ENCODE data around the gene POLK. TPM values are rescaled to one million over a fixed set of nuclear protein-coding genes. Genes with fewer than 3 reads are reported as not detected.

Gene POLK
- total and polyA plus RNA-seq, 2 of the 8 experiments (the other 6 are each of a cell fraction or from before 2014, with no cell fraction given), result 2.0 to 9.0 TPM

GRCh38 chr5:75514323-75514722, 2.6 kb downstream of the POLK start:
- Histone ChIP-seq H3K36me3 (ENCODE audit: control insufficient read depth in 2 of 4, insufficient read depth in 4 of 4, low read length in 3 of 4) (no peaks in the 10 kb centered on the region), H4K91ac (replicated peaks; ENCODE audit: insufficient read length, low read length) (no peak overlapping the region), H3K56ac (replicated peaks; ENCODE audit: insufficient read length, low read depth, low read length) (no peak overlapping the region), H3K4me3 (ENCODE audit: extremely low read depth in 1 of 4, insufficient read depth in 2 of 4, low read depth in 3 of 4, low read length in 4 of 4) (no peak overlapping the region), H2BK20ac (ENCODE audit: low read length) (no peak overlapping the region), H4K8ac (ENCODE audit: extremely low read depth, insufficient read depth, low read length) (no peak overlapping the region), H2AFZ (ENCODE audit: low read length) (no peak overlapping the region), H2BK12ac (ENCODE audit: low read depth, low read length) (no peak overlapping the region), H4K5ac (ENCODE audit: insufficient read length, low read depth, low read length) (no peak overlapping the region), H2AK5ac (ENCODE audit: low read depth, low read length) (no peak overlapping the region), H2BK15ac (ENCODE audit: low read length) (no peak overlapping the region), H3K27me3 (replicated peaks in 1 of 4; ENCODE audit: control insufficient read depth in 3 of 4, extremely low read depth in 1 of 4, insufficient read depth in 3 of 4, low read length in 3 of 4) (no peaks in the 10 kb centered on the region), H3K4me2 (ENCODE audit: insufficient read depth in 1 of 2, low read depth in 2 of 2, low read length in 2 of 2) (no peak overlapping the region), H3K79me2 (ENCODE audit: control insufficient read depth in 1 of 2, insufficient read depth in 2 of 2, low read length in 2 of 2) (peaks cover 0 to 41% of the 10 kb centered on the region in 2 experiments; a peak in 3 of 4 replicates), H3K23ac (ENCODE audit: insufficient read length) (no peak overlapping the region), H2BK120ac (replicated peaks; ENCODE audit: low read depth, low read length) (no peak overlapping the region), H3K23me2 (ENCODE audit: low read depth, low read length) (peaks cover 2% of the 10 kb centered on the region; the same call in 1 of the 2 replicates), H3K14ac (ENCODE audit: insufficient read length) (no peak overlapping the region), H3K27ac (ENCODE audit: low read depth, low read length) (no peak overlapping the region), H3K9ac (replicated peaks in 1 of 4; ENCODE audit: extremely low read depth in 1 of 4, low read depth in 3 of 4, low read length in 3 of 4) (no peak overlapping the region), H3K18ac (ENCODE audit: extremely low read depth, low read length) (no peak overlapping the region), H2BK5ac (ENCODE audit: low read depth, low read length) (no peak overlapping the region), H3K4ac (replicated peaks; ENCODE audit: insufficient read length, low read depth, low read length) (no peak overlapping the region), H3K79me1 (ENCODE audit: low read depth, low read length) (peaks cover 3% of the 10 kb centered on the region; the same call in 1 of the 2 replicates), H3K4me1 (replicated peaks in 1 of 4; ENCODE audit: control insufficient read depth in 3 of 4, insufficient read depth in 4 of 4, low read length in 3 of 4) (peaks cover 0 to 3% (median 0%) of the 10 kb centered on the region in 4 experiments; a peak in 2 of 7 replicates), H3K9me3 (ENCODE audit: insufficient read depth in 2 of 2, low read depth in 1 of 2, low read length in 1 of 2) (no peaks in the 10 kb centered on the region), H4K20me1 (replicated peaks in 1 of 2; ENCODE audit: control insufficient read depth in 1 of 2, insufficient read depth in 2 of 2, low read length in 2 of 2) (peaks cover 0 to 2% of the 10 kb centered on the region in 2 experiments)
- ChIA-PET POLR2A (ENCODE audit: partially characterized antibody) (no interaction called here), CTCF (ENCODE audit: partially characterized antibody) (no interaction called here)
- 83% methylated on average over 3 of the region's 3 CpGs; no CpG with 5 or more reads in 1 of the 2 experiments for WGBS, 2 experiments (ENCODE audit: extremely low coverage in 1 of 2, insufficient coverage in 1 of 2, insufficient read length in 1 of 2, insufficient replicate concordance in 2 of 2, low coverage in 1 of 2, low lambda C conversion rate in 2 of 2, missing lambda C conversion rate in 1 of 2)
- FAIRE-seq, result no peak
- no peak for DNase-seq (ENCODE audit: low read depth in 1 of 2, low spot score in 2 of 2)
- TF ChIP-seq MAX (IDR thresholded peaks at IDR 0.05) (no peak), SRF (IDR thresholded peaks at IDR 0.05; ENCODE audit: low read depth, low read length) (no peak)
- TF ChIP-seq, protein P1, sequence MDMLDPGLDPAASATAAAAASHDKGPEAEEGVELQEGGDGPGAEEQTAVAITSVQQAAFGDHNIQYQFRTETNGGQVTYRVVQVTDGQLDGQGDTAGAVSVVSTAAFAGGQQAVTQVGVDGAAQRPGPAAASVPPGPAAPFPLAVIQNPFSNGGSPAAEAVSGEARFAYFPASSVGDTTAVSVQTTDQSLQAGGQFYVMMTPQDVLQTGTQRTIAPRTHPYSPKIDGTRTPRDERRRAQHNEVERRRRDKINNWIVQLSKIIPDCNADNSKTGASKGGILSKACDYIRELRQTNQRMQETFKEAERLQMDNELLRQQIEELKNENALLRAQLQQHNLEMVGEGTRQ (IDR thresholded peaks at IDR 0.05; ENCODE audit: low read length), result no peak
